ENCODE data around the gene SYPL2. TPM values are rescaled to one million over a fixed set of nuclear protein-coding genes. Genes with fewer than 3 reads are reported as not detected.

SYPL2 gene
- total RNA-seq, 1 experiment from 2014 or later, result 1.3 TPM

DNA sequence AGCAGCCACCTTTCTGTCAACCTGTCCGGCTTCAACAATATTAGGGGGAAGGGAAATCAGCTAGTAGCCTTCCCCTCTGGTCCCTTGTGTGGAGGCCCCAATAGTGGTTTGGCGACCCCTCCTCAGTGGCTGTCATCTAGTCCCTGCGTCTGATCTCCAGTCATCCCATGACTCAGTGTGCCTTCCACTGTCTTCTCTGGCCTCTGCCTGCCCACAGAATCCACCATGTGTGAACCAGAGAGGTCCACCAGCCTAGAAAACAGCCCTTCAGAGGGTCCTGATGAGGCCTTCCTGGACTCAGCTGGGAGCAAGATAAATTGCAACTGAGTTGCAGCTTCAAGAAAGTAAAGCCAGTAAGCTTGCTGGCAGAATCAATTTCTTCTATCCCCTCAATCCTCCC, 13.6 kb downstream of the SYPL2 start:
- Histone ChIP-seq H3K4me3 (replicated peaks in 1 of 2; ENCODE audit: low read depth in 1 of 2, low read length in 2 of 2) (no peak overlapping the region), H3K36me3 (ENCODE audit: control insufficient read depth in 1 of 2, insufficient read depth in 2 of 2, low read length in 2 of 2) (no peaks in the 10 kb centered on the region), H4K20me1 (ENCODE audit: insufficient read depth) (no peaks in the 10 kb centered on the region), H3K79me2 (ENCODE audit: insufficient read depth, low read length) (0 out of 2 replicates have a peak, but pooled peaks cover 4% of the 10 kb centered on the region), H3K27me3 (ENCODE audit: insufficient read depth, low read length) (peaks cover 6% of the 10 kb centered on the region; the same call in 1 of the 2 replicates), H3K4me1 (ENCODE audit: control insufficient read depth in 1 of 2, insufficient read depth in 2 of 2, low read length in 2 of 2) (peaks cover 7 to 26% of the 10 kb centered on the region in 2 experiments), H3K9me2 (ENCODE audit: insufficient read depth) (no peaks in the 10 kb centered on the region), H3K4me2 (ENCODE audit: low read length) (no peak overlapping the region), H3K27ac (ENCODE audit: low read depth, low read length) (no peak overlapping the region), H3K9ac (ENCODE audit: low read length) (no peak overlapping the region), H3K9me3 (ENCODE audit: control insufficient read depth in 1 of 2, insufficient read depth in 1 of 2, low read depth in 1 of 2, low read length in 2 of 2) (no peaks in the 10 kb centered on the region), H2AFZ (ENCODE audit: low read depth, low read length, poor library complexity, severe bottlenecking) (no peak overlapping the region)
- POLR2A ChIA-PET, result no interaction called here
- intact Hi-C loops (cut with micrococcal nuclease), result loop anchor here (5.0 kb wide), 1 partner anchor 53 kb away; the partner anchor contains the start of gene PSMA5
- TF ChIP-seq, protein P1, sequence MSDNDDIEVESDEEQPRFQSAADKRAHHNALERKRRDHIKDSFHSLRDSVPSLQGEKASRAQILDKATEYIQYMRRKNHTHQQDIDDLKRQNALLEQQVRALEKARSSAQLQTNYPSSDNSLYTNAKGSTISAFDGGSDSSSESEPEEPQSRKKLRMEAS (IDR thresholded peaks at IDR 0.05), result no peak
- TF ChIP-seq CEBPB (IDR thresholded peaks at IDR 0.05; ENCODE audit: low read depth) (no peak), YY1 (IDR thresholded peaks at IDR 0.05; ENCODE audit: extremely low read depth, insufficient replicate concordance, low read depth, low read length) (no peak), POLR2AphosphoS5 (IDR thresholded peaks at IDR 0.05; ENCODE audit: low read depth, low read length) (no peak)
- TF ChIP-seq, protein P2, sequence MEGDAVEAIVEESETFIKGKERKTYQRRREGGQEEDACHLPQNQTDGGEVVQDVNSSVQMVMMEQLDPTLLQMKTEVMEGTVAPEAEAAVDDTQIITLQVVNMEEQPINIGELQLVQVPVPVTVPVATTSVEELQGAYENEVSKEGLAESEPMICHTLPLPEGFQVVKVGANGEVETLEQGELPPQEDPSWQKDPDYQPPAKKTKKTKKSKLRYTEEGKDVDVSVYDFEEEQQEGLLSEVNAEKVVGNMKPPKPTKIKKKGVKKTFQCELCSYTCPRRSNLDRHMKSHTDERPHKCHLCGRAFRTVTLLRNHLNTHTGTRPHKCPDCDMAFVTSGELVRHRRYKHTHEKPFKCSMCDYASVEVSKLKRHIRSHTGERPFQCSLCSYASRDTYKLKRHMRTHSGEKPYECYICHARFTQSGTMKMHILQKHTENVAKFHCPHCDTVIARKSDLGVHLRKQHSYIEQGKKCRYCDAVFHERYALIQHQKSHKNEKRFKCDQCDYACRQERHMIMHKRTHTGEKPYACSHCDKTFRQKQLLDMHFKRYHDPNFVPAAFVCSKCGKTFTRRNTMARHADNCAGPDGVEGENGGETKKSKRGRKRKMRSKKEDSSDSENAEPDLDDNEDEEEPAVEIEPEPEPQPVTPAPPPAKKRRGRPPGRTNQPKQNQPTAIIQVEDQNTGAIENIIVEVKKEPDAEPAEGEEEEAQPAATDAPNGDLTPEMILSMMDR (IDR thresholded peaks at IDR 0.05 in 2 of 3, conservative IDR thresholded peaks at IDR 0.05 in 1 of 3; ENCODE audit: borderline replicate concordance in 1 of 3, insufficient read depth in 1 of 3, low read depth in 2 of 3, low read length in 2 of 3), result no peak
- no peak for DNase-seq (ENCODE audit: low read depth, low spot score)
- BruUV-seq (replicated peaks), result no TSS peak
- CTCF ChIA-PET, result no interaction called here
- RAD21 ChIA-PET (ENCODE audit: low non-redundant PET in 1 of 2, low total read pairs in 2 of 2, uncharacterized antibody in 2 of 2, unreplicated experiment in 2 of 2), result no interaction called here
- no peak for ATAC-seq

DNA sequence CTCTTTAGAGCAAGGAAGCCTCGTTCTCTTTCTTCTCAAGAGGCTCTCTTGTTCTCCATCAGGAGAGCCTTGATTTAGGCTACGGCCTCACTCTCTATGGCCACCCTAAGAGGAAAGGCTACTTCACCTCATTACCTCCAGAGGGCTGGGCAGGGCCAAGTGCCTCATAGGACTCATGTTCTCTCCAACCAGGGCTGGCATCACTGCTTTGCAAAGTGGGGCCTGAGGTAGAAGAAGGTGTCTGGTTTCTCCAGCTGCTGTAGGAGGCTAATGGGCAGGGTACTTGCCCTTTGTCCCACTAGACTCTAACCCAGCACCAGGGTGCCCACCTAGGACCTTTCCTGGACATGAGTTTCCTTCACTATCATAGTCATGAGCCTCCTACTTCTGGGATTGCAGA, 15.3 kb downstream of the SYPL2 start:
- Histone ChIP-seq H3K36me3 (ENCODE audit: control insufficient read depth in 1 of 2, insufficient read depth in 2 of 2, low read length in 2 of 2) (no peaks in the 10 kb centered on the region), H2AFZ (ENCODE audit: low read depth, low read length, poor library complexity, severe bottlenecking) (no peak overlapping the region), H3K4me3 (replicated peaks in 1 of 2; ENCODE audit: low read depth in 1 of 2, low read length in 2 of 2) (no peak overlapping the region), H3K4me2 (ENCODE audit: low read length) (no peak overlapping the region), H4K20me1 (ENCODE audit: insufficient read depth) (no peaks in the 10 kb centered on the region), H3K27me3 (ENCODE audit: insufficient read depth, low read length) (0 out of 2 replicates have a peak, but pooled peaks cover 6% of the 10 kb centered on the region), H3K9me3 (ENCODE audit: control insufficient read depth in 1 of 2, insufficient read depth in 1 of 2, low read depth in 1 of 2, low read length in 2 of 2) (no peaks in the 10 kb centered on the region), H3K4me1 (ENCODE audit: control insufficient read depth in 1 of 2, insufficient read depth in 2 of 2, low read length in 2 of 2) (peaks cover 11 to 31% of the 10 kb centered on the region in 2 experiments), H3K9ac (ENCODE audit: low read length) (no peak overlapping the region), H3K79me2 (ENCODE audit: insufficient read depth, low read length) (0 out of 2 replicates have a peak, but pooled peaks cover 4% of the 10 kb centered on the region), H3K27ac (ENCODE audit: low read depth, low read length) (no peak overlapping the region), H3K9me2 (ENCODE audit: insufficient read depth) (no peaks in the 10 kb centered on the region)
- no peak for DNase-seq (ENCODE audit: low read depth, low spot score)
- TF ChIP-seq ZFX (IDR thresholded peaks at IDR 0.05) (no peak), EZH2 (IDR thresholded peaks at IDR 0.05) (no peak), CEBPB (IDR thresholded peaks at IDR 0.05; ENCODE audit: low read depth) (no peak), EGR1 (IDR thresholded peaks at IDR 0.05; ENCODE audit: low read depth) (no peak), POLR2A (IDR thresholded peaks at IDR 0.05; ENCODE audit: borderline replicate concordance, extremely low read depth, insufficient read depth, insufficient read length) (no peak)
- TF ChIP-seq, protein P3, sequence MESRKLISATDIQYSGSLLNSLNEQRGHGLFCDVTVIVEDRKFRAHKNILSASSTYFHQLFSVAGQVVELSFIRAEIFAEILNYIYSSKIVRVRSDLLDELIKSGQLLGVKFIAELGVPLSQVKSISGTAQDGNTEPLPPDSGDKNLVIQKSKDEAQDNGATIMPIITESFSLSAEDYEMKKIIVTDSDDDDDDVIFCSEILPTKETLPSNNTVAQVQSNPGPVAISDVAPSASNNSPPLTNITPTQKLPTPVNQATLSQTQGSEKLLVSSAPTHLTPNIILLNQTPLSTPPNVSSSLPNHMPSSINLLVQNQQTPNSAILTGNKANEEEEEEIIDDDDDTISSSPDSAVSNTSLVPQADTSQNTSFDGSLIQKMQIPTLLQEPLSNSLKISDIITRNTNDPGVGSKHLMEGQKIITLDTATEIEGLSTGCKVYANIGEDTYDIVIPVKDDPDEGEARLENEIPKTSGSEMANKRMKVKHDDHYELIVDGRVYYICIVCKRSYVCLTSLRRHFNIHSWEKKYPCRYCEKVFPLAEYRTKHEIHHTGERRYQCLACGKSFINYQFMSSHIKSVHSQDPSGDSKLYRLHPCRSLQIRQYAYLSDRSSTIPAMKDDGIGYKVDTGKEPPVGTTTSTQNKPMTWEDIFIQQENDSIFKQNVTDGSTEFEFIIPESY (IDR thresholded peaks at IDR 0.05; ENCODE audit: extremely low read depth, insufficient replicate concordance, low read length), result no peak
- TF ChIP-seq, protein P1 (IDR thresholded peaks at IDR 0.05), result no peak
- no TSS peak for BruUV-seq (replicated peaks)
- intact Hi-C loops (cut with micrococcal nuclease), result loop anchor here (5.0 kb wide), 1 partner anchor 54 kb away; the partner anchor contains the start of gene PSMA5
- CTCF ChIA-PET, result interaction anchor here (1.1 kb wide), 1 partner anchor 13 kb away, joined by 3 read pairs; the partner anchor contains the start of gene CYB561D1
- POLR2A ChIA-PET, result no interaction called here
- no peak for ATAC-seq
- RAD21 ChIA-PET (ENCODE audit: low non-redundant PET in 1 of 2, low total read pairs in 2 of 2, uncharacterized antibody in 2 of 2, unreplicated experiment in 2 of 2), result no interaction called here
